SK-N-DZ (cell line): ENCODE data around the gene CUX1.
"Not testable (repeated sequence)": the region's sequence is repeated elsewhere in the genome, so short reads cannot be mapped to it uniquely, and the experiment has no call there.

Experiments
- DNase-seq: peaks from one replicate; pipeline ENCODE4 v3.0.0-alpha.2; 2015; ENCODE audit warnings: low spot score

CUX1 gene

DNA sequence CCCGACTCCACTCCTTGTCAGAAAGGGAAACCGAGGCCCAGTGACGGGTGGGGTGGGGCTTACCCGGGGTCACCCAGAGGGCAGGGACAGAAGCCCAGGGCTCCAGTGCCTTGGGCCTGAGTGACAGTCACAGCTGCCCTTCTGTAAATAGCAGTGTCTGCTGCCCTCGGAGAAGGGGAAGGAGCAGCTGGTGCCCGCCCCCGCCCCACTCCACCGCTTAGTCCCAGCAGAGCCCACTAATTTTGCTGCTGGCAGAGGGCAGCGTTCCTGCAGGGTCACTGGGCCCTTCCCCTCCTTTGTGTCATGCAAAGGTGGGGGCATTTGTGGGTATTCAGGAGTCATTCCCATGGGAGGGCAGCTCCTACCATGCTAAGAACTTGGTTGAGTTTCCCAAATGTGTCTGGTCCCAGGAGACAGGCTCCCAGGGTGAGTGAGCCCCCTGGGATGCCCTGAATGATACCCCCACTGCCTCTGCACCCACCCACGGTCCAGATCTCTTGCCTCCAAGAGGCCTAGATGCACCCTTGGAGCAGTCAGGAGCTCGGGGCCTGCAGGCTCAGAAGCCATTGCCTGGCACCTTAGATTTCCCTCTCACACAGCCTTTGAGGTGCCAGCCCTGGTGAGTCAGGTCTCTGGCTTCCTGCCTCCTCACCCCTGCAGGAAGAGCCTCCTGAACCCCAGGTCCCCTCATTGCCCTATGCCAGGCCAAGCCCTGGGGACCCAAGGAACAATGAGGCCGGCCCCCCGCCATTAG lies 486.4 kb downstream of the CUX1 start:
- no peak for DNase-seq

DNA sequence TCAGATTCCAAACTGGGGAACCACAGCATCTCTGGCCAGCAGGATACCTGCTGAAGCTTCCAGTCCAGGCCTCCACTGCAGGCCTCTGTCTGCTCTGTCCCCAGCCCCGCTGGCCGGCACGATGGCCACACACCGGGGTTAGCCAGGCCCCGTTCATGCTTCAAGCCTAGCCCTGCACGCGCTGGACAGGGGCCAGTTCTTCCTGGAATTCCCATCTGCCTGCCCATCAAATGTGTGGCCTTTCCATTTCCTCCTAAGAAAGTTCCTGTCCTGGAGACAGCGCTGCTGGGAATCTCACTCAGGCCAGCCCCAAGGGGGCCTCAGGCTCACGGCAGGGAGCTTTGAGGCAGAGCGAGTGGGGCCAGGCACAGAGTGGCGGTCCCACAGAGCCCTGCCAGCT lies 487.2 kb downstream of the CUX1 start:
- no peak for DNase-seq

DNA sequence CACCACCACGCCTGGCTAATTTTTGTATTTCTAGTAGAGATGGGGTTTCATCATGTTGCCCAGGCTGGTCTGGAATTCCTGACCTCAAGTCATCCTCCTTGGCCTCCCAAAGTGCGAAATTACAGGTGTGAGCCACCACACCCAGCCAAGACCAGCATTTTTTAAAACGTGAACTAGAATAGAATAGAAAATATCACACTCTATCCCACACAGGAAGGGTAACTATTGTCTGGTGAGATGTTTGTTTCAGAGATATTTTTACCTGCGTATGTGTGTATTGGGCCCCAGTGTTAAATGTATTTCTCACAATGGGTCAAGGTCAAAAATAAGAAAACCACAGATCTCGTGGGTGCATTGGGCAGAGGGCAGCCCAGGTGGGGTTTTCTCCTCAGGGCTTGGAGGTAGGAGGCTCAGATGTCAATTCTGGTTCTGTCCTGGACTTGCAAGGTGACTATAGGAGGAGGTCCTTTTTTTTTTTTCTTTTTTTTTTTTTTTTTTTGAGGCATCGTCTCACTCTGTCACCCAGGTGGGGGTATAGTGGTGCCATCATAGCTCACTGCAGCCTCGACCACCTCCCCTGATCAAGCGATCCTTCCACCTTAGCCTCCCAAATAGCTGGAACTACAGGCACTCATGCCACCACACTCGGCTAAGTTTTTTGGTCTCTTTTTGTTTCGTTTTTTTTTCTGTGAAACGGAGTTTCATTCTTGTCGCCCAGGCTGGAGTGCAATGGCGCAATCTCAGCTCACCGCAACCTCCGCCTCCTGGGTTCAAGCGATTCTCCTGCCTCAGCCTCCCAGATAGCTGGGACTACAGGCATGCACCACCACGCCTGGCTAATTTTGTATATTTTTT lies 488.2 kb downstream of the CUX1 start:
- no peak for DNase-seq

DNA sequence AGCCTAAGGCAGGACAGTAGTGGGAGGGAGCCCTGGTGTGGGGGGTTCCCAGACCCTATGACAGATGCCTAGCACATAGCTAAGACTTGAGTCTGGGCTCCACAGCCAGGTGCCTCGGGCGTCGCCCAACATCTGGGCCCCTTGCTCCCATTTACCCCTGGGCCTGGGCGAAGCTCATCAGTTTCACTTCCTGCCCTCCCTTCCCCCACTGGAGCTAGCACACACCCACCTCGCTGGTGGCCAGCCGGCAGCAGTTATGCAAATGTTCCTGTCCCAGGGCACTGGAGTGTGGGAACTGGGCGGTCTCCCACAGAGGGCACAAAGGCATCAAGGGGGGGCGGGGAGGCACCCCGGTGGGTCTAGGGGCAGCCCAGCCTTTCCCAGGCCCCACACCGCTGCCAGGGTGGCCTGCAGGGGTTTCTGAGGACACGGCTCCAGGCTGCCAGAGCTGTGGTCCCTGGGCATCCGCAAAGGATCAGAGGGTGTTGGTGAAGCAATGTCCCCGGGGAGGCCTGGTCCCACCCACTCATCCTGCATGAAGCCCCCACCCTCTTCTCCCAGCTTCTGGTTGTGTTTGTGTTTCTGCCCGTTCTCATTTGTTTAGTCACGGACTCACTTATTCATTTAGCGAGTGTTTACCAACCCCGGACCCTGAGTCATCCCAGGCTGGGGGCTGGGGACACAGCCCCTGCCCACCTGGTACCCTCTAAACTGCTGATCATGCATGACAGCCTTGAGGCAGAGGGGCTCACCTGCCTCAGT lies 489.7 kb downstream of the CUX1 start:
- DNase-seq, result no peak

DNA sequence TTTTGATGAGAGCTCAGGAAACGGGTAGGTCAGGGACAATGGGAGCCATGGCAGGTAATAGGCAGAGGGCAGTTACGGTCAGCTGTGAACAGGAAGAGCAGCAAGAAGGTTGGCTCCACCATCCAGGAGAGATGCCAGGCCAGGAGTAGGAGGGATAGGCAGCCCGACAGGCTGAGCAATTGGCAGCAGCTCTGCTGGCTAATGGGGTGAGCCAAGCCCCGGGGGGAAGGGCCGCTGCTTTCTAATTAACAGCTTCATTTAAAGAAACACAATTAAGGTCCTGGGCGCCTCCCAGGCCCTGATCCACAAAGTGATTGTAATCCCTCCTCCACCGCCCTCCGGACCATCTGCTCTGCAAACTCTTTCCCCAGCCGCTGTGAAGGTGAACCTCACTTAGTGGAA lies 493.0 kb downstream of the CUX1 start:
- DNase-seq, result no peak

DNA sequence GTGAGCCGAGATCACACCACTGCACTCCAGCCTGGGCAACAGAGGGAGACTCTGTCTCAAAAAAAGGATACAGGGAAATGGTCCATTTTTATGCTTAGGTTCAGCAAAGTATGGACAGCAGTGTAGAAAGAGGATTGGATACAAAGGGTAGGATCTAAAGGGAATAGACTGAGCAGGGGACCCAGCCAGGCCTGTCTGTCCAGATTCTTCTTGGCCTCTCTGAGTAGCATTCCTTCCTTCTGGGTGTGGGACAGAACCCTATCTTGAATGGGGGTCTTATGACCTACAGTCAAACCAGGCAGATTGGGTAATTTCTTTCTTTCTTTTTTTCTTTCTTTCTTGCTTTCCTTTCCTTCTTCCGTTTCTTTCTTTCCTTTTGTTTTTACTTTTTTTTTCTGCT lies 494.9 kb downstream of the CUX1 start:
- no peak for DNase-seq

DNA sequence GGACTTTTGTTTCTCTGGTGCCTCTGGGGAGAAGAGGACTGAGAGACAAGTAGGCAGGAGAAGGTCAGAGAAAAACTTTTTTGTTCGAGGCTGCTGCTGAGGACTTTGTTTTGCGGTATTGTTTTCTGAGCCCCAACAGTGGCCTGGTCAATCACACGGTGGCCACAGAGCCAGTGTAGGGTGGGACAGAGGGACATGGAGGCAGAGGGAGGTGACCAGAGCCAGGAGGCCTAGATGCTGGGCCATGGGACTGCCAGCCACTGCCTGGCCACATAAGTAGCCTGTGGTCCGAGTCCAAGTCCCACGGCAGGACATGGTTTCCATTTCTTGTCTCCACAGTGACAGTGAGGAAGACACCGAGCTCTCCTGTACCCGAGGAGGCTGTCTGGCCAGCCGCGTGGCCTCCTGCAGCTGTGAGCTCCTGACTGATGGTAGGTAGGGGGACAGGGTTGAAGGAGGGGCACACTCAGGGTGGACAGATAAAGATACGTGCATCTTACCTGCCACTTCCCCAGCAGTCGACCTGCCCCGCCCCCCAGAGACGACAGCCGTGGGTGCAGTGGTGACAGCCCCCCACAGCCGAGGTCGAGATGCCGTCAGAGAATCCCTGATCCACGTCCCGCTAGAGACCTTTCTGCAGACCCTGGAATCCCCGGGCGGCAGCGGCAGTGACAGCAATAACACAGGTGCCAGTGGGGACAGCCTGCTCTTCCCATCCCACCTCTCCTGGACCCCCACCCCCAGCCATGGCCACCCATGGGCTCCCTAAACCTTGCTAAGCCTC lies 496.8 kb downstream of the CUX1 start:
- no peak for DNase-seq

DNA sequence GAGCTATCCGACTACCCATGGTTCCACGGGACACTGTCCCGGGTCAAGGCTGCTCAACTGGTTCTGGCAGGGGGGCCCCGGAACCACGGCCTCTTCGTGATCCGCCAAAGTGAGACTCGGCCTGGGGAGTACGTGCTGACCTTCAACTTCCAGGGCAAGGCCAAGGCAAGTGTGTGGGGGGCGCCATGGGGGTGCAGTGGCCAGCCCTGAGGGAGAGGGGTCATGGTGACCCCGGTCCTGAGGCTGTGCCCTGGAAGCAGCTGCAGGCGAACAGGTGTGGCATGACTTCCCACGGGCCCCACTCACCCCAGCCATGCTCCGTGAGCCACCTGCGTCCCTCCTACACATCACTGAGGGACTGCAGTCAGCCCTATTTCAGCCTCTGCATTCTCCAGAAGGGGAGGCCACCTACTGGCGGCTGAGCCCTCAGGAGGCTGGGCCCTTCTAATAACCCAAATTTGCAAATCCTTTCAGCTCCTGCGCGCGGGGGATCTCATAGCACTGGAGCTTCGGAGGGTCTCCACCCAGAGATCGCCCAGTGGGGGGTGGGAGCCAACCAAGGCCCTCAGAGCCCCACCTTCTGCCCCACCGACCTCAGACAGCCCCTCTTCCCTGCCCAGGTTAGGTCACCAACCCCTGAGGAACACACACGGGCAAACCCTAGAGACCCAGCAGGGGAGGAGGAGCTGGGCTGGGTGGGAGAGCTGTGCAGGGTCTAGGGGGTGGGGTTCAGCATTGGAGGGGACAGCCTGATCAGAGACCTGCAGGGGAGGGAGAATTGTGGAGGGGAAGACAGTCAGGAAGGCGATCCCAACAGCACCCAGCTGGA lies 500.0 kb downstream of the CUX1 start:
- DNase-seq, result no peak

DNA sequence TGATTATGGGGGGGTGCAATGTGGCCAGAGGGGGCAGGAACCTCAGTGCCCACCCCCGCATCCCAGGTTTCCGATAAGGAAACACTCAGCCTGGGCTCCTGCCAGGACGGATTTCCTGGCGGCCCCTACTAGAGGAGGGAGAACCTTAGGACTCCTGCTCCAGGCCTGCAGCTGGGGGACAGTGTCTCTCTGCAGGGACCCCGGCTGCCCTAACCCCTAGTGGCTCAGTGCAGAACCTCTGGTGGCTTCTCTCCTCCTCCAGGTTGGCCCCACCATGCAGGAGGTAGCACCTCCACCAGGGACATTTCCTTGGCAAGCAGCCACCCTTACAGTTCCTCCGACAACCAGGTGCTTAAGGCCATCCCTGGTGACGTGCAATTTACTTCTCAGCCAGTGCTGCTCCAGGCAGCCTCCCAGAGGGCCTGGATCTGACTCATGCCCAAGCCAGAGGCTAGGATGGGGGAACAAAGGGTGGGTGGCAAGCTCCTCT lies 501.1 kb downstream of the CUX1 start:
- DNase-seq, result no peak

DNA sequence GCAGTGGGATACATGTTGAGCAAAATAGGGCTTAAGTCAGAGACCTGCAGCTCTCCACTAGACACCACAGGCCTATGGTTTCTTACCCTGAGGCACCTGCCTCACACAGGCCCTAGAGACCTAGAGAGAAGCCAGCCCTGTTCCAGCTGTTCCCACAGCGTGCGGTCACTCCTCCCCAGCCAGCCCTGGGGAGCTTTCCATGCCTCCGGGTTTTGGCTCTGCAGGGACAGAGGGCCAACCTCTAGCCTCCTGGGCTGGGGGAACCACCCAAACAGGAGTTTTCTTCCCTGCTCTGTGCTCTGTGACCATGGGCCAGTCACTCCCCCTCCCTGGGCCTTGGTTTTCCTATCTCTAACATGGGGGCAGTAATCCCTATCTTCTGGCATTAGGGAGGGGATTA lies 502.2 kb downstream of the CUX1 start:
- no peak for DNase-seq

DNA sequence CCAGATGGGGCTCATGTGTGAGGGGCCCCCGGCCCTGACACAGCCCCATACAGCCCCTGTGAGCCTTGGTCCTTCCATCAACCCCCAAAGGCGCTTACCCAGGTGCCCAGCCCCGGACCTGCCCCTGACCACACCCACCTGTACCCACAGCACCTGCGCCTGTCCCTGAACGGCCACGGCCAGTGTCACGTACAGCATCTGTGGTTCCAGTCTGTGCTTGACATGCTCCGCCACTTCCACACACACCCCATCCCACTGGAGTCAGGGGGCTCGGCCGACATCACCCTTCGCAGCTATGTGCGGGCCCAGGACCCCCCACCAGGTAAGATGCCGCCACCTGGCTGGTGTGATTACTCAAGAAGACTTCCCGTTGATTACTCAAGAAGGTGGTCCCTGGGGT lies 502.8 kb downstream of the CUX1 start:
- DNase-seq, result no peak

DNA sequence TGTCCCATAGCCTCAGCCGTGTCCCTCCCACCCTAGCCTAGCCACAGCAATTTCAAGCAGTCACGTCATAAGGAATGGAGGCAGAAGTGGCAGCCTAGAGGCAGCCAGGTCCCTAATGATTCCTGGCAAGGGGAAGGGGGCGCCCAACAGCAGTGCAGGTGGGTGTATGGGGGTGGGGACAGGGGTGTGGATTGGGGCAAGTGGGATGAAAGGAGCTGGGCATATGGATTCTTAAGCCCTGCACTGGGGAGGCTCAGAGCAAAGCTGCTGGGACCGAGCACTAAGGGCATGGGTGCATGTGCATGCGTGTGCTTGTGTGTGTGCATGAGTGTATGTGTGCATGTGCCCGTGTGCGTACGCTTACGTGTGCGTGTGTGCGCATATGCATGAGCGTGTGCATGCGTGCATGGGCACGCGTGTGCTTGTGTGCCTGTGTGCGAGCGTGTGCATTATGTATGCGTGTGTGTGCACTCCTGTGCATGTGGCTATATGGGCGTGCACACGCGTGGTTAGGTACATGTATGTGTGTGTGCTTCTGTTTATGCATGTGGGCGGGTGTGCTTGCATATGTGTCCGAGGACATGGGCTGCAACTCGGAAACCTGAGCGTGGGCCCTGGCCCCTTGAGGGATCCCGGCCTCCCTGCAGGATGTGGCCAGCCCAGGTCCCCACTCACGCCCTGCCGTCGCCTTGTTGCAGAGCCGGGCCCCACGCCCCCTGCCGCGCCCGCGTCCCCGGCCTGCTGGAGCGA lies 503.4 kb downstream of the CUX1 start:
- DNase-seq, result no peak

DNA sequence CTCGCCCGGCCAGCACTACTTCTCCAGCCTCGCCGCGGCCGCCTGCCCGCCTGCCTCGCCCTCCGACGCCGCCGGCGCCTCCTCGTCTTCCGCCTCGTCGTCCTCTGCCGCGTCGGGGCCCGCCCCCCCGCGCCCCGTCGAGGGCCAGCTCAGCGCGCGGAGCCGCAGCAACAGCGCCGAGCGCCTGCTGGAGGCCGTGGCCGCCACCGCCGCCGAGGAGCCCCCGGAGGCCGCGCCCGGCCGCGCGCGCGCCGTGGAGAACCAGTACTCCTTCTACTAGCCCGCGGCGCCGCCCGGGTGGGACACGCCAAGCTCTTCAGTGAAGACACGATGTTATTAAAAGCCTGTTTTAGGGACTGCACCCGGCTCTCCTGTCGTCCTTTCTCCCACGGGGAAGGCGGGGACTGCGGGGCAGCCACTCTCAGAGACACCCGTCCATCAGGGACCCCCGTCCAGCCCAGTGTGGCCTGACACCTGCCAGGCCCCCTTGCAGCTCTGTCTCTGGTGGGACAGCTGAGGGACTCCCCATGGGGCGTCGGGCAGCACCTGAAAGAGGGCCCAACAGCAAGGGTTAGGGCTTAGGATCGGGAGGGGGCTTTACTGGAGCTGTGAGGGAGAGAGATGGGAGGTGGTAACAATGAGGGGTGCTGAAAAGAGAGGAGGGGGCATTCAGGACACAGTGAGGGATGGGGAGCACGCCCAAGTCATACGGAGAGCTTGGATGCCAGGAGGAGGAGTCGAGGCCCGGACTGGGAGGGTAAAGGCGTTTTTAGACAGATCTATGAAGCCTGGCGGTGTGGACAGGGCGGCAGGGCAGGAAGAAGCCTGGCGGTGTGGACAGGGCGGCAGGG lies 504.1 kb downstream of the CUX1 start:
- no peak for DNase-seq

DNA sequence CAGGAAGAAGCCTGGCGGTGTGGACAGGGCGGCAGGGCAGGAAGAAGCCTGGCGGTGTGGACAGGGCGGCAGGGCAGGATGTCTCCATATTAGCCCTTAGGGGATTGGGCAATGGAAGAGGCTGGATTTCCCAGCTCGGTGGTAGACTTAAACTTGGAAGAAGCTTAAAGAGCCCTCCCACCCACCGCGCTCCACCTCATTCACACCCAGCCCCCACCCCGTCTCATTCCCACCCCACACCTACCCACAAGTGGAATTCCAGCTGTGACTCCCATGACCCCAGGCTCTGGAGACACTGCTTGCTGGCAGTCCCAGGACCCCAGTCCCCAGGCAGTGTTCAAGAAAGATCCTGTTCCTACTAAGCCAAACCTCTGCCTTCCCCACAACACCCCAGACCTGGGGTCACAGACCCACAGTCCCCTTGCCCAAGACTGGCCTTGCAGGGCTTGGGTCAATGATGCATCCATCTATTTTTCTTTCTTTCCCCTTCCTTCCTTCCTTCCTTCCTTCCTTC lies 504.8 kb downstream of the CUX1 start:
- DNase-seq, result no peak

DNA sequence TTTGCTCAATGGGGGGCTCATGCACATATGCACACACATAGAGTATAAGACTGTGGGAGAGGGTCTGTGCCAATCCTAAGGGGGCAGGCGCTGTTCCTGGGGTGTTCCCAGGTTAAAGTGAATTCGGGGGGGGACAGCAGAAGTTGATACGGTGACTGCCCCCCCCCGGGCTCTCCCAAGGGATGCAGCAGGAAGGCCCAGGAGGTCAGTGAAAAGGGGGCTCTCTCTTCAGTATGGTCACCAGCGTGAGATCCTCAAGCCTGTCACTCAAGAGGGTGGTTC lies 506.4 kb downstream of the CUX1 start:
- DNase-seq, result no peak

DNA sequence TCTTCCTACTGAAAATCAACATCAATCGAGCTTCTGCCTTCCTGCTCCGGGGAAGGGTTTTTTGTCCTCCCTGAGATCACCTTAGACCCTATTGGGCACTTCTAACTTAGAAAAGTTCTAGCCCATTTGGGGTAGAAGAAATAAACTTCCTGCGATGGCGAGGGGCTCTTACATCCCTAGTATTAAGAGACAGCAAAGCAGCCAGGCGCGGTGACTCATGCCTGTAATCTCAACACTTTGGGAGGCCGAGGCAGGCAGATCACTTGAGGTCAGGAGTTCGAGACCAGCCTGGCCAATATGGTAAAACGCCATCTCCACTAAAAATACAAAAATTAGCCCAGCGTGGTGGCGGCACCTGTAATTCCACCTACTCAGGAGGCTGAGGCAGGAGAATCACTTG lies 507.7 kb downstream of the CUX1 start:
- not testable (repeated sequence) for DNase-seq

DNA sequence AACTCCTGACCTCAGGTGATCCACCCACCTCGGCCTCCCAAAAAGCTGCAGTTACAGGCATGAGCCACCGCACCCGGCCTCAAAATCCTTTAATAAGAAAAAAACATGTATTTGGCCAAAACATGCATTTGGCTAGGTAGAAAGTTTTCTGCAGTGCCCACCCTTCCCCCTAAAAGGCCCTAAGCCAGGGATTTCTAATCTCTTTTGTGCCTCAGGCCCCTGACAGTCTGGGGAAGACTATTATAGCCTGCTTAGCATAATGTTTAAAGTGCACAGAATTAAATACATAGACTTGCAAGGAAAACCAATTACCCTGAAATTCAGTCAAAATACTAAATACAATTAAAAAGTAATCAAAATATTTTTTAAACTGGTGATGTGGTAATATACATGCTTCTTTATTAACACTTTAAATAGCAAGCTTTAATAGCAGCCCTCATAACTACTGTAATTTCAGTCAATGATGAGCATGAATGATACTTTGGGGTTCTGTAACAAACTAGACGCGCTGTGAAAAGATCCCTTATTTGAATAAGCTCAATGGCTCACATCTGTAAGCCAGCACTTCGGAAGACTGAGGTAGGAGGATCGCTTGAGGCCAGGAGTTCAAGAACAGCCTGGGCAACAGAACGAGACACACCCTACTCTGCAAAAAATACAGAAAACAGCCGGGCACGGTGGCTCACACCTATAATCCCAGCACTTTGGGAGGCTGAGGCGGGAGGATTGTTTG lies 508.9 kb downstream of the CUX1 start:
- DNase-seq, result no peak

DNA sequence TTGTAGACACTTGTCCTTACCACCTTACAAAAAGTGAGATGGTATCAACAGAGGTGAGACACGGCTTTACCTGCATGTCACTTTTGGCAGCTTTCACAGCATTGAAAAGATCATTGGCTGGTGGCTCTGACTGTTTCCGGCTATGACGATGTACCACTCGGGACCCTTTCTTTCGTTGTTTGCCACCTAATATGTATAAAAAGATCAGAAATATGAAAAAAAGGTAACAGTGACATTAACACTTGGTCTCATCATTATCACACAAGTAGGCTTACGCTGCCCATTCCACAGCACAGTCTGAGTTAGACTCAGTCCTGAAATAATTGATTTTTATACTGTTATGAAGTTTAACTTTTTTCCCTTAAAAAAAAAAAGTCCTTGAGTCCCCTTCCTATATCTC lies 509.8 kb downstream of the CUX1 start:
- DNase-seq, result not testable (repeated sequence)
